IPS-15b (cell line): ENCODE measurements around the gene FREM1.
"Not testable (repeated sequence)": the region's sequence is repeated elsewhere in the genome, so short reads cannot be mapped to it uniquely, and the experiment has no call there.

Source experiments
- H3K27me3 ChIP-seq: one replicate; pipeline ENCODE4 v1.6.1; 2013; ENCODE audit warnings: low read length; ENCODE audit not compliant: control insufficient read depth, insufficient read depth
- H3K36me3 ChIP-seq: one replicate; pipeline ENCODE4 v1.6.1; 2013; ENCODE audit warnings: low read length; ENCODE audit not compliant: control insufficient read depth, insufficient read depth
- H3K4me1 ChIP-seq: one replicate; pipeline ENCODE4 v1.6.1; 2013; ENCODE audit warnings: mild to moderate bottlenecking, low read length; ENCODE audit not compliant: control insufficient read depth, insufficient read depth
- H3K4me3 ChIP-seq: one replicate; pipeline ENCODE4 v1.5.1; 2013; ENCODE audit warnings: low read depth, low read length
- H3K9ac ChIP-seq: one replicate; pipeline ENCODE4 v1.6.1; 2013; ENCODE audit warnings: low read depth, mild to moderate bottlenecking, low read length
- H3K9me3 ChIP-seq: one replicate; pipeline ENCODE4 v1.6.1; 2013; ENCODE audit warnings: mild to moderate bottlenecking, low read length; ENCODE audit not compliant: control insufficient read depth, insufficient read depth

FREM1 gene

DNA sequence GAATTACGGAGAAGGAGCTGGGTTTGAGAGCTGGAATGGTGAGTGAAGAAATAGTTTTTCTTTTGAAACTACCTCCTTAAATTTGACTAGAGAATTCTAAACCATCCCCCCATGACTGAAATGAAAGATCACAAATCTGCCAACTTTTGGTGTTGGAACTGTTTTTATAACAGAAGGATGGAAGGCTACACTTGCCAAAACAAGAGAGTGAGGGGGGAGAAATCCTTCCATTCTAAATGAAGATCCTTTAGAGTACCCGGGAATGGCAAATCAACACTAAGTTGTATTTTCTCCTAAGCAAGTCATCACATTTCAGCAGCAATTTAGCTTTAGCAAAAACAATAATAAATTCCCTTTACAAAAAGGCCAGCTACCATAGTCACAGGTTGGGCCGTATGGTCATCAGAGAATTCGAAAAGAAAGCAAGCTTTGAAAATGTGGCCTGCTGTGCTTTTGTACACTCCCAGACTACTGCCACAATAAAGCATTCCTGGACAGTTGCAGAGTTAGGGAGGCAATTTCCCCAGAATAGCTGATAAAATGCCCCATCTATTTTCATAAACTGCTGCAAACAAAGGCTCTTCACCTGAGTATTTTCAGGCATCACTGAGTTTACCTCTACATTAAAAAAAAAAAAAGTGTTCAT is 25.0 kb upstream of the FREM1 start:
- no peak overlapping the region for H3K9ac ChIP-seq
- H3K36me3 ChIP-seq = no peaks in the 10 kb centered on the region
- no peaks in the 10 kb centered on the region for H3K27me3 ChIP-seq
- no peak overlapping the region for H3K4me3 ChIP-seq
- peaks cover 7% of the 10 kb centered on the region for H3K4me1 ChIP-seq
- H3K9me3 ChIP-seq = no peaks in the 10 kb centered on the region

GRCh38 chr9:14932641-14933040 is 22.4 kb upstream of the FREM1 start:
- peaks cover 7% of the 10 kb centered on the region for H3K4me1 ChIP-seq
- H3K9me3 ChIP-seq = no peaks in the 10 kb centered on the region
- no peak overlapping the region for H3K9ac ChIP-seq
- no peaks in the 10 kb centered on the region for H3K36me3 ChIP-seq
- H3K27me3 ChIP-seq = no peaks in the 10 kb centered on the region
- no peak overlapping the region for H3K4me3 ChIP-seq

GRCh38 chr9:14932231-14932630 is 22.0 kb upstream of the FREM1 start:
- Histone ChIP-seq H3K4me1 (peaks cover 7% of the 10 kb centered on the region), H3K9ac (no peak overlapping the region), H3K9me3 (no peaks in the 10 kb centered on the region)

DNA sequence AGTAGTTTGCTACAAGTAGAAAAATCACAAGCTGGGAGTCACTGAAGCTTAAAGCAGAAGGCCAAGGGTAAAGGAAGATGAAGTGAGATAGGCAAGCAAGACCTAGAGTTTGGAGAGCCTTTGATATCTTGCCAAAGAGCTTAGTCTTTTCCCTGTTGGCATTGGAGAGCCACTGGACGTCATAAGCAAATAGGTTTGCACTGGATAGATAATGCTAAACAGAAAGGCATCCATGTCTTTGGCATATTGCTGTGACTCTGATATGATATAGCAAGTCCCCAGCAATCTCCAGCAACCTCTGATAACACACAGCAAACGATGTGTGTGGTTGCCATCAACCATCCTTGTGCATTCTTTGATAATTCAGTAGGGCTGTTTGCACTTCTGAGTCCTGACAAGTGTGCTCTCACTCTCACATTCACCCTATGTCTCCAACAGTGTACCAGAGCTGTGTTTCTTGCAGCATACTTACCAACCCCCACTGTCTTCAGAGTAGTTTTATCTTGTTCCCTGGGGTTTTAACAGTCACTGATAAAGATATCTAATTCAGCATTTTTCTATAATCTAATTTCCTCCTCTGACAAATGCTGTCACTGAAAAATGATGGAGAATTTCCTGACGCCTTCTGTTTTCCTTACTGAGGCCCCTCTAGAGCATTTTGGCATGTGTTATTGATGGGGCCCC is 16.9 kb upstream of the FREM1 start:
- Histone ChIP-seq H3K27me3 (no peaks in the 10 kb centered on the region), H3K4me3 (no peak overlapping the region), H3K9me3 (no peaks in the 10 kb centered on the region), H3K9ac (no peak overlapping the region), H3K36me3 (no peaks in the 10 kb centered on the region), H3K4me1 (no peaks in the 10 kb centered on the region)

More at GRCh38 chr9:14932231-14932630, 22.0 kb upstream of the FREM1 start:
- H3K27me3 ChIP-seq = no peaks in the 10 kb centered on the region
- H3K4me3 ChIP-seq = no peak overlapping the region
- H3K36me3 ChIP-seq = no peaks in the 10 kb centered on the region

DNA sequence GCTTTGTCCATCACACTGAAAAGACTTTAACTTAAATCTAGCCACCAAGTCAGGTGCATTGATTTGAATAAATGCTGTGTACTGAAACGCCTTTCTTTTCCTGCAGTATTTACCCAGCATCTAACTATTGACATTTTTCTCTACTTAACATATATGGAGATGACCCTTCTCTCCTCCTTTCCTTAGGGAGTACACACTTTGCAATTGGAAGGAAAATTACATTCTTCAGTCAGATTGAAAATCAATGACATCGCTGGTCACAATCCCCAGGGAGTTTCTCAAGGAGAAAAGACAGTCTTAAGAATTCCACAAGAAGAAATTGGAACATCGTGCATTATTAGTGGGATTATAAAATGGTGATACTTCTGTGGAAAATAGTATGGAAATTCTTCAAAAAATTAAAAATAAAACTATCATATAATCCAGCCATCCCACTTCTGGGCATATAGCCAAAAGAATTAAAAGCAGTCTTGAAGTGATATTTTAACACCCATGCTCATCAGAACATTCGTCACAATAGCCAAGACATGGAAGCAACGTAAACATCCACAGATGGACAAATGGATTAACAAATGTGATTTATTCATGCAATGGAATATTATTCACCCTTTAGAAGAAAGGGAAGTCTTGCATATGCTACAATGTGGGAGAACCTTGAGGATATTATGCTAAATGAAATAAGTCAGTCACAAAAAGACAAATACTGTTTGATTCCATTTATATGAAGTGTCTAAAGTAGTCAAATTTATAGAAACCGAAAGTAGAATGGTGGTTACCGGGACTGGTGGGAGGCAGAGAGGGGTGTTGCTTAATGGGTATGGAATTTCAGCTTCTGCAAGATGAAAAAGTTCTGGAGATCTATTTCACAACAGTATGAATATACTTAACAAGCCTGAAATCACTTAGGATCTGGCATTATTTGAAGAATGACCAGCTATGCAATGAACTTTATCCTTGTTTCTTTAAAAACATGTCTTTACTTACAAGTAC is 14.3 kb upstream of the FREM1 start:
- Histone ChIP-seq H3K27me3 (no peaks in the 10 kb centered on the region), H3K4me1 (no peaks in the 10 kb centered on the region), H3K36me3 (no peaks in the 10 kb centered on the region), H3K4me3 (no peak overlapping the region), H3K9me3 (no peaks in the 10 kb centered on the region), H3K9ac (no peak overlapping the region)

DNA sequence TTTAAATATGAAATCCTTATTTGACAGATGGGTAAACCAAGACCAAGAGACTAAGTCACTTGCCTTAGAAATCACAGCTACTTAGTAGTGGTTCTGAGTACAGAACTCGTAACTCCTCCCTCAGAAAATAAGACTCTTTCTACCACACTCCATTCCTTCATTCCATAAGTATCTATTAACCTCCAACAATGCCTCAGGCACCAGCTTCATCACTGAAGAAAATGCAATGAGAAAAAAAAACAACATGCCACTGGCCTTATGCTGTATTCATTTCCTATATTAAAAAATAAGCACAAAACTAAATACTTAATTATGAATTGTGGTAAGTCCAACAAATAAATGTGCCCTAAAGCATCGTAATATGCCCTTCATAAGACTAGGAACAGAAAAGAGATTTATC is 13.5 kb upstream of the FREM1 start:
- H3K4me1 ChIP-seq = no peaks in the 10 kb centered on the region
- H3K9ac ChIP-seq = no peak overlapping the region
- H3K4me3 ChIP-seq = no peak overlapping the region
- H3K36me3 ChIP-seq = no peaks in the 10 kb centered on the region
- H3K9me3 ChIP-seq = no peaks in the 10 kb centered on the region
- no peaks in the 10 kb centered on the region for H3K27me3 ChIP-seq

GRCh38 chr9:14920805-14921204 is 10.6 kb upstream of the FREM1 start:
- H3K9ac ChIP-seq, H3K27me3 ChIP-seq, H3K4me1 ChIP-seq, H3K36me3 ChIP-seq, H3K4me3 ChIP-seq, H3K9me3 ChIP-seq: not testable (repeated sequence)

- Histone ChIP-seq H3K4me1 (peaks cover 14% of the 10 kb centered on the region), H3K36me3 (no peaks in the 10 kb centered on the region)
Measured at GRCh38 chr9:14913366-14913765, 3.1 kb upstream of the FREM1 start.

GRCh38 chr9:14912859-14913258 is 2.6 kb upstream of the FREM1 start:
- H3K4me1 ChIP-seq = peaks cover 18% of the 10 kb centered on the region
- H3K27me3 ChIP-seq = no peaks in the 10 kb centered on the region
- no peaks in the 10 kb centered on the region for H3K36me3 ChIP-seq
- no peak overlapping the region for H3K9ac ChIP-seq
- no peak overlapping the region for H3K4me3 ChIP-seq
- H3K9me3 ChIP-seq = no peaks in the 10 kb centered on the region

More at GRCh38 chr9:14913366-14913765, 3.1 kb upstream of the FREM1 start:
- Histone ChIP-seq H3K9me3 (no peaks in the 10 kb centered on the region), H3K9ac (no peak overlapping the region), H3K4me3 (no peak overlapping the region), H3K27me3 (no peaks in the 10 kb centered on the region)

- Histone ChIP-seq H3K4me1 (peaks cover 30% of the 10 kb centered on the region), H3K9ac (no peak overlapping the region), H3K4me3 (no peak overlapping the region), H3K27me3 (no peaks in the 10 kb centered on the region), H3K9me3 (no peaks in the 10 kb centered on the region), H3K36me3 (no peaks in the 10 kb centered on the region)
Measured at GRCh38 chr9:14911046-14911445, 818 bp upstream of the FREM1 start.

- no peaks in the 10 kb centered on the region for H3K27me3 ChIP-seq
- peaks cover 30% of the 10 kb centered on the region for H3K4me1 ChIP-seq
- H3K9ac ChIP-seq = no peak overlapping the region
- H3K36me3 ChIP-seq = no peaks in the 10 kb centered on the region
- H3K4me3 ChIP-seq = peak overlapping the region; percentile 5
- no peaks in the 10 kb centered on the region for H3K9me3 ChIP-seq
Measured at GRCh38 chr9:14909601-14909960, 647 bp downstream of the FREM1 start.
